Gastrocnemius medialis (tissue), 4 donors: ENCODE data around the gene GRIN1.

ENCODE experiments used
- CTCF ChIP-seq, 5 experiments: fragments of 450-650 bp in 3 of 5; fragments of 200-600 bp in 2 of 5; sonication (generic) in 2 of 5; IDR thresholded peaks in 4 of 5; conservative IDR thresholded peaks in 1 of 5; 1 replicate in 4 of 5; 2 replicates in 1 of 5; pipeline ENCODE4 v1.5.1; 2016 to 2019; ENCODE audit warnings: antibody characterized with exemption in 5 of 5, mild to moderate bottlenecking in 3 of 5, moderate library complexity in 3 of 5
- POLR2A ChIP-seq, 2 donors: fragments of 450-650 bp; IDR thresholded peaks; one replicate each; pipeline ENCODE4 v1.6.1; 2017; ENCODE audit warnings: antibody characterized with exemption in 2 of 2, mild to moderate bottlenecking in 2 of 2, moderate library complexity in 2 of 2

GRCh38 chr9:137156567-137157375 is 17.8 kb downstream of the GRIN1 start:
- TF ChIP-seq CTCF (IDR thresholded peaks at IDR 0.05 in 4 of 5, conservative IDR thresholded peaks at IDR 0.05 in 1 of 5) (no peak), POLR2A (IDR thresholded peaks at IDR 0.05) (no peak)
